Measurements from ENCODE around the gene GXYLT1. TPM values are rescaled to one million over a fixed set of nuclear protein-coding genes. Genes with fewer than 3 reads are reported as not detected.

GXYLT1 gene
- total RNA-seq, 3 donors from 2014 or later, result 12.8 to 19.3 (median 18.0) TPM

GRCh38 chr12:42162965-42163364 is 18.3 kb upstream of the GXYLT1 start:
- intact Hi-C loops (cut with DNase I; ENCODE audit: low total_unique reads), result no loop called here
- DNase-seq (ENCODE audit: low spot score in 2 of 2), result no peak
- peaks cover 5% of the 10 kb centered on the region for H3K36me3 ChIP-seq
- H3K4me1 ChIP-seq, result no peaks in the 10 kb centered on the region
- no peak overlapping the region for H3K27ac ChIP-seq
- H3K9me3 ChIP-seq, result no peaks in the 10 kb centered on the region
- H3K4me3 ChIP-seq, result no peak overlapping the region
- H3K27me3 ChIP-seq, result no peaks in the 10 kb centered on the region
- TF ChIP-seq POLR2A (IDR thresholded peaks at IDR 0.05) (no peak), CTCF (IDR thresholded peaks at IDR 0.05) (no peak), POLR2AphosphoS5 (IDR thresholded peaks at IDR 0.05) (no peak)

GRCh38 chr12:42162193-42162592 is 17.5 kb upstream of the GXYLT1 start:
- Histone ChIP-seq H3K9me3 (no peaks in the 10 kb centered on the region), H3K36me3 (peaks cover 5% of the 10 kb centered on the region), H3K27ac (no peak overlapping the region), H3K4me3 (no peak overlapping the region), H3K4me1 (no peaks in the 10 kb centered on the region), H3K27me3 (no peaks in the 10 kb centered on the region)
- intact Hi-C loops (cut with DNase I; ENCODE audit: low total_unique reads), result no loop called here
- no peak for DNase-seq (ENCODE audit: low spot score in 2 of 2)
- TF ChIP-seq POLR2AphosphoS5 (IDR thresholded peaks at IDR 0.05), result no peak

DNA sequence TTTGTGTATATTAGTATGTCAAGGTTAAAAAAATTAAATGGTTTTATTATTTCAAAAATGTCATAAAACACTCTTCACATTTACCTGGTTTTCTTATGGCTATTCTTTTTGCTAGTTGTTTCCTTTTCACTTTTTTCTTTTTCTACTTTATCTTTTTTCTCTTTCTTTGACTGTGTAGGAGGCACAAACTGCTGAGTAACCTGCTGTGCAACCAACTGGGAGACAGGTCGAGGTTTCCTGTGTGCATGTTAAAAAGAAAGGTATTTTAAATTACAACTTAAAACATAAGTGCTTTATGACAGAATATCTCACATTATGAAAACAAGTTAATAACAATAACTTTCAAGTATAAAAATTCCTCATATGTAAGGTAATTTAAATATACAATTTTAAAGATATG is 16.9 kb upstream of the GXYLT1 start:
- TF ChIP-seq POLR2AphosphoS5 (IDR thresholded peaks at IDR 0.05), result no peak
- no peak for TF ChIP-seq CTCF (IDR thresholded peaks at IDR 0.05)
- no peak for TF ChIP-seq POLR2A (IDR thresholded peaks at IDR 0.05)
- no peak for DNase-seq (ENCODE audit: low spot score in 2 of 2)
- Histone ChIP-seq H3K36me3 (peaks cover 5% of the 10 kb centered on the region), H3K27me3 (no peaks in the 10 kb centered on the region), H3K9me3 (no peaks in the 10 kb centered on the region), H3K27ac (no peak overlapping the region), H3K4me1 (no peaks in the 10 kb centered on the region), H3K4me3 (no peak overlapping the region)
- intact Hi-C loops (cut with DNase I; ENCODE audit: low total_unique reads), result no loop called here

DNA sequence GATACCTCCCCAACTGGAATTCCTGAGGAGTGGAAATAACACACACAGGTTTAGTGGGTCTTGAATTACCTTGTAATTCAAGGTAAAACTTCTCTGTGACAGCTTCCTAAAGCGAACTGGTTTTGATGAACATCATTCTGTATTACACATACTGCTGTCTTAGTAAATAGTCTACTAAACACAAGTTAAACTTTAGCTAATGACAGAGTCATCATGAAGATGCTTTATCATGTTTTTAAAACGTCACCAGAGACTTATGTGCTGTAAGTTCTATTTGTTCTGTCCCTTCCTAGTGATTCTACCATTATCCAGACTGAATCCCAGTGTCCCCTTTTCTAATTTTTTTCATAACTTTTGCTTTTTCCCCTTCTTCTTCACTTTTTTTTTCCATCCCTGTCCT is 11.6 kb upstream of the GXYLT1 start:
- Histone ChIP-seq H3K36me3 (peaks cover 5% of the 10 kb centered on the region), H3K4me1 (no peaks in the 10 kb centered on the region), H3K27ac (no peak overlapping the region), H3K9me3 (no peaks in the 10 kb centered on the region), H3K27me3 (no peaks in the 10 kb centered on the region), H3K4me3 (no peak overlapping the region)
- intact Hi-C loops (cut with DNase I; ENCODE audit: low total_unique reads), result no loop called here
- TF ChIP-seq POLR2AphosphoS5 (IDR thresholded peaks at IDR 0.05), result no peak
- no peak for TF ChIP-seq CTCF (IDR thresholded peaks at IDR 0.05)
- no peak for TF ChIP-seq POLR2A (IDR thresholded peaks at IDR 0.05)
- DNase-seq (ENCODE audit: low spot score in 2 of 2), result no peak

DNA sequence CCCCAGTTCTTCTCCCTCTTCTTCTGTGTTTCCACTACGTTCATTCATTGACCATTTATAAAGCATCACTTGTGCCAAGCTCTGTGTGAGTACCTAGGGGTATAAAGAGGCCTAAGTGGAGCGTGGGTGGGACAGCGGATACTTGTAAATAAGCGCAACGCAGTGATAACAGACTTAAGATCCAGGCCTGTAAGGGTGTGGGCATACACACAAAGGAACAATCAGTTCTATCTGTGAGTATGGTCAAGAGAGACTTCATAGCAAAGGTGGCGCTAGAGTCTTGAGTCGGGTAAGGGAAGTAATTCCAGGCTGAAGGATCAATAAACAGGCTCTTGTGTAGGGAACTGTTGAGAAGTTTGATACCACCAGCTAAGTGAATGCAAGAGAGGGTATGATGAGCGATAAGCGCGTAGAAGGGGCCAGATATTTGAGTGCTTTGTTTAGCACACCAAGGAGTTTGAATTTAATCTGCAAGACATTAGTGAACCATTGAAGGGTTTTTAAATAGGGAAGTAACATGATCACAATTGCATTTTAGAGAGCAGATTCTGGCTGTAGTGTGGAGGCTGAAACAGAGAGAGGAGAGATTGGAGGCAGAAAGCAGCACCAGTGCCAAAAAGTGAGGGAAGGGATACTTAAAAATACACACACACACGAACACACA is 1.0 kb upstream of the GXYLT1 start:
- intact Hi-C loops (cut with DNase I; ENCODE audit: low total_unique reads), result loop anchor here (5.0 kb wide), 1 partner anchor 642 kb away; no protein-coding TSS in a partner anchor
- TF ChIP-seq CTCF (IDR thresholded peaks at IDR 0.05), result no peak
- TF ChIP-seq POLR2A (IDR thresholded peaks at IDR 0.05), result no peak
- no peak for TF ChIP-seq POLR2AphosphoS5 (IDR thresholded peaks at IDR 0.05)
- no peaks in the 10 kb centered on the region for H3K4me1 ChIP-seq
- peak overlapping the region in 1 of 2 donors; percentile 91 for H3K27ac ChIP-seq
- no peaks in the 10 kb centered on the region for H3K27me3 ChIP-seq
- DNase-seq (ENCODE audit: low spot score in 2 of 2), result no peak
- no peaks in the 10 kb centered on the region for H3K9me3 ChIP-seq
- no peaks in the 10 kb centered on the region for H3K36me3 ChIP-seq
- peak overlapping the region in 2 of 3 donors; percentile 78 to 92 for H3K4me3 ChIP-seq

Data from breast epithelium (tissue), 4 donors.